Stimulated activated naive CD8-positive, alpha-beta T cell treated with anti-CD3 and anti-CD28 coated beads, Interleukin-15, Interleukin-2, amounts not matched to agents 100 ng/mL and 50 ng/mL, for 24 hours (primary cell): ENCODE measurements around the gene DYRK1A.

Experiments used
- H3K27ac Mint-ChIP-seq: one replicate; pipeline ENCODE4 v1.8.0; 2021; ENCODE audit warnings: mild to moderate bottlenecking, mixed read lengths
- H3K27me3 Mint-ChIP-seq: one replicate; pipeline ENCODE4 v1.8.0; 2021; ENCODE audit warnings: mixed read lengths
- H3K36me3 Mint-ChIP-seq: one replicate; pipeline ENCODE4 v1.8.0; 2021; ENCODE audit warnings: low read depth, mixed read lengths
- H3K4me1 Mint-ChIP-seq: one replicate; pipeline ENCODE4 v1.8.0; 2021; ENCODE audit warnings: low read depth, mixed read lengths
- H3K4me3 Mint-ChIP-seq: one replicate; pipeline ENCODE4 v1.8.0; 2021; ENCODE audit warnings: mild to moderate bottlenecking, mixed read lengths
- H3K9me3 Mint-ChIP-seq: one replicate; pipeline ENCODE4 v1.8.0; 2021; ENCODE audit warnings: mixed read lengths

The DYRK1A gene

DNA sequence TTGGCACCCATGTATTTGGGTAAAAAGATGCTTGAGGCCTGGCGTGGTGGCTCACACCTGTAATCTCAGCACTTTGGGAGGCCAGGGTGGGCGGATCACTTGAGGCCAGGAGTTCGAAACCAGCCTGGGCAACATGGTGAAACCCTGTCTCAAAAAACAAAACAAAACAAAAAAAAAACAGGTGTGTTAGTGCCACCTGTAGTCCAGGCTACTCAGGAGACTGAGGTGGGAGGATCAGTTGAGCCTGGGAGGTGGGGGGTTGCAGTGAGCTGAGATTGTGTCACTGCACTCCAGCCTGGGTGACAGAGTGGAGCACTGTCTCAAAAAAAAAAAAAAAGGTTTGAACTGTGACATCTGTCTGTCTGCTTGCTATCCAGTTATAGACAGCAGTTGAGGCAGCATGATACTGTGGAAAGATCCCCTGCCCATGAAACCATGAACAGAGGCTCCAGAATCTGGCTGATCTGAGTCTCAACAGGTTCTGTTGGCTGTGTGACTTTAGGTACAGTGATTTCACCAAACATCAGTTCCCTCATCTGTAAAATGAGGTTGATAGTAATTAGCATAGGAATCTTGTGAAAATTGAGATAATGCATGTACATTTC is 5.7 kb downstream of the DYRK1A start:
- Mint-ChIP-seq H3K4me1 (peaks cover 83% of the 10 kb centered on the region), H3K27me3 (no peaks in the 10 kb centered on the region), H3K27ac (peak overlapping the region; percentile 14), H3K9me3 (no peaks in the 10 kb centered on the region), H3K4me3 (no peak overlapping the region), H3K36me3 (peaks cover 16% of the 10 kb centered on the region)

DNA sequence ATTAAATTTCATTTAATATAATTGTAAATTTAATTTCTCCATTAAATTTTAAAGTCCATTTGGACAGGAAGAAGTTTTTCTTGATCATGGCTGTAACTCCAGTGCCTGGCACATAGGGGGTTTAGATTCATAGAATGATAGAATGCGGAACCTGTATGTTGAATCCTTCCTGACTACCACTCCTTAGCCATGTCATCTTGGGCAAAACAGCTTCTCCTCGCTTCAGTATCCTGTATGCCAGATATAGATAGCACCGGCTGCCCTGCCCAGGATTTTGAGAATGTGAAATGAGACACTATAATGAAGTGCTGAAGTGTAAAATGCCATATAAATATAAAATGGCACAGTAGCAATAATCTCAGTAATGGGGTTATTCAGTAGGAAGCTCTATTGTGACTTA is 6.4 kb downstream of the DYRK1A start:
- Mint-ChIP-seq H3K4me1 (peaks cover 89% of the 10 kb centered on the region), H3K27me3 (no peaks in the 10 kb centered on the region), H3K4me3 (no peak overlapping the region), H3K36me3 (peaks cover 16% of the 10 kb centered on the region), H3K9me3 (no peaks in the 10 kb centered on the region), H3K27ac (no peak overlapping the region)

DNA sequence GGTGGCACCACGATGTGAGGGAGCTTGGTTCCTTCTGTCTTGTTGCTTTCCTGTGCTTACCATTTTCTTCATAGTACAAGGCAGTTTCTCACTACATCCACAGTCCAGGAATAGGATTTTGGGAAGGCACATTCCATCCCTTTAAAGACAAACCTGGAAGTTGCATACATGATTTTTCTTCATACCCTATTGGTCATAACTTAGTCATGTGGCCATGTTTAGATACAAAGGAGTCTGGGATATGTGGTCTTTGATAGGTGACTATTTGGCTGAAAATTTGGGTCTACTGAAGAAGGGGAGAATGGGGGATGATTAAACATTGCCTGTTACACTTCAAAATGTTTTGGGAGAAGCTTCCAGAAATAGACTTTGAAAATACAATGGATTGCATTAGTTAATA is 7.0 kb downstream of the DYRK1A start:
- Mint-ChIP-seq H3K4me1 (peaks cover 92% of the 10 kb centered on the region), H3K27ac (peak overlapping the region; percentile 43), H3K36me3 (peaks cover 16% of the 10 kb centered on the region), H3K27me3 (no peaks in the 10 kb centered on the region), H3K4me3 (peak overlapping the region; percentile 15), H3K9me3 (no peaks in the 10 kb centered on the region)

DNA sequence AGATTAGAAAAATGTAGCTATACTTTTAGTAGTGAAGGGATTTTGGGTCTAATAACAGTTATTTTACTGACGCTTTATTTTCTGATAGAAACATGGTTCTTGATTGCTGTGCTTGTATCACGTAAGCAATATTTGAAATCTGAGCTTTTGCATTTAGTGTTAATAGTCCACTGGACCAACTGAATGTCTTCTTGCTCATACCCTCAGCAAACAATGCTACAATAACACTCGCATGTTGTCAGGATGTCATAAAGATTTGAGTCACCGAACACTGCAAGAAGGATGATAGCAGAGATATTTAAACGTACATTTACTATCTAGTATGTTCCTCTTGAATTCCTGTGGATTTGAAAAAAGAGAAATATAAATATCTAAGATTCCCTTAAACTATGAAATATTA is 7.5 kb downstream of the DYRK1A start:
- peaks cover 92% of the 10 kb centered on the region for H3K4me1 Mint-ChIP-seq
- H3K27ac Mint-ChIP-seq = no peak overlapping the region
- H3K4me3 Mint-ChIP-seq = no peak overlapping the region
- no peaks in the 10 kb centered on the region for H3K27me3 Mint-ChIP-seq
- H3K36me3 Mint-ChIP-seq = peaks cover 18% of the 10 kb centered on the region
- H3K9me3 Mint-ChIP-seq = no peaks in the 10 kb centered on the region

DNA sequence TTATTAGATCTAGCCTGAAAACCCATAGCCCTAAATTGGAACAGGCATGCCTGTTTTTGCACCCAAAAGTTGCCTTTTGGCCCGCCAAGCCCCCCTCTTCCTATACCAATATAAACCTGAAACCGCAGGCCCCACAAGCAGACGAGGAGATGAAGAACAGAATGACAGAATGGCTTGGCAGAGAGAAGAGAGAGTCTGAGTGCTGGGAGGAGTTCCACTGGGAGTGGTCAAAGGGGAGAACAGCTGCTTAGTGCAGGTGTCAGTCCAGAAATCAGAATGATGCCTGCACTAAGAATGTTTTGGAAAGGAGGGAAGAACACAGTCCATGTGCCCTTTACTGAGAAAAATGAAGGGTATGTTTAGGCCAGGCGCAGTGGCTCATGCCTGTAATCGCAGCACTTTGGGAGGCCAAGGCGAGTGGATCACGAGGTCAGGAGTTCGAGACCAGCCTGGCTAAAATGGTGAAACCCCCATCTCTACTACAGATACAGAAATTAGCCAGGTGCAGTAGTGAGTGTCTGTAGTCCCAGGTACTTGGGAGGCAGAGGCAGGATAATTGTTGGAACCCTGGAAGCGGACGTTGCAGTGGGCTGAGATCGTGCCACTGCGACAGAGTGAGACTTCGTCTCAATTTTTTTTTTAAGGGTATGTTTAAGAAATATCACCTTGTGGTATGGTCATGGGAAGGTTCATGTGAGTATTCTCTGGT is 9.4 kb downstream of the DYRK1A start:
- peaks cover 20% of the 10 kb centered on the region for H3K36me3 Mint-ChIP-seq
- no peaks in the 10 kb centered on the region for H3K9me3 Mint-ChIP-seq
- no peaks in the 10 kb centered on the region for H3K27me3 Mint-ChIP-seq
- no peak overlapping the region for H3K4me3 Mint-ChIP-seq
- peak overlapping the region; percentile 7 for H3K27ac Mint-ChIP-seq
- peaks cover 91% of the 10 kb centered on the region for H3K4me1 Mint-ChIP-seq

DNA sequence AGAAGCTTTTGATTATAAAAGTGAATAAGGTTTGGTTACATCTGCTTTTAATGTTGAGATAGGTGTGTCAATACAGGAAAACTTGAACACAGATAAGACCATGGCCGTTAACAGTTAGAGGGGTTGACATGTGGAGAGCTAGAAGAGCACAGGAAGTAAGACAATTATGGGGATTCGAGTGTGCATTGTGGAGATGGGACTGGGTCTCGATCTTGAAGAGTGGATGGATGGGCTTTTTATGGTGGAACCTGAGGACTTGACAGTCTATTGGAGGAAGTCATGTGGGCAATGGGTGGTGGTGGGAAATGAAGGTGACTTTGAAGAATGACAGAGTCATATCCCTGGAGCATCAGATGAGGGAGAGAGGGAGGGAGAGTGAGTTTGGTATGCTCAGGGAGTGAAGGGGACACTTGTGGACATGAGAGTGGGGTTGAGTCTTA is 12.1 kb downstream of the DYRK1A start:
- Mint-ChIP-seq H3K4me3 (peak overlapping the region; percentile 2), H3K4me1 (peaks cover 84% of the 10 kb centered on the region), H3K9me3 (peaks cover 3% of the 10 kb centered on the region), H3K27me3 (no peaks in the 10 kb centered on the region), H3K27ac (peak overlapping the region; percentile 65), H3K36me3 (peaks cover 27% of the 10 kb centered on the region)

DNA sequence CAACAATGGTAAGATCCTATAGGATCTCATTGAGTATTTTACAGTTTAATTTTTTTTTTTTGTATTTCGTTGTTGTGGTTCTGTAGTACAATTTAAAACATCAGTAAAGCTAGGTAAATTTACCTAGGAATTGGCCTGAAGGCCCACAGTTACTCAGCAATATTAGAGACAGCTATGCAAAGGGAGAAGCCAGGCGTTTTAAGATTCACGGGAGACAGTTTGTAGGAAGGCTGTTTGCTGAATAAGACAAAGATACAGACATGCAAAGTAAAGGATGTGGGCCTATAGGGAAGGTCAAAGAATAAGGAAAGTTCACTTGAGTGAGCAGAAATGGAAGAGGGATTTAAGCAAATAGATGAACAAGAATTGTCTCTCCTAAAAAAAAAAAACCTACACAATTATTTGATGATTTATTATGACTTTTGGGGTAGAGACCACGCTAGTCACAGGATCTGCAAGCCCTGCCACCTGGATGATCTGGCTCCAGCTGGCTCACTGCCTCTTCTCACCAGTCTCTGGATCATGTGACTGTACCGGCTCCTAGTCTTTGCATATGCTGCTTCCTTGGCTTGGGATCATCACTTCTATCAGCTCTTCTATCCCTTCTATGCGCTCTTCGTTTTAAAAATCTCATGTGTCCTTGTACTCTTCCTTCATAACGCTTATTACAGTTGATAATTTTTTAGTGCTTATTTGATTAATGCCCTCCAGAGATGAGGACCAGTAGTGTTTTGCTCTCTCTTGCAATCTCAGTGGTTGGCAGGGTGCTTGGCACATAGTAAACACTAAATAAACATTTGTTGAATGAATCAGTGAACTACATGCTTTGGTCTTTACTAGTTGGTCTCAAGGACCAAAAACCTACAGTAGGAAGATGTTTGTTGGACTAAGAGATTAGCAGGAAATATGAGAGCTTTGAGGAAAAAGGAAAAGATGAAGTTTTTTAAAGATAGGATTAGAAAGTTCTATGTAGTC is 14.1 kb downstream of the DYRK1A start:
- Mint-ChIP-seq H3K27ac (peak overlapping the region; percentile 21), H3K27me3 (no peaks in the 10 kb centered on the region), H3K4me3 (no peak overlapping the region), H3K9me3 (peaks cover 6% of the 10 kb centered on the region), H3K36me3 (peaks cover 30% of the 10 kb centered on the region), H3K4me1 (peaks cover 86% of the 10 kb centered on the region)

DNA sequence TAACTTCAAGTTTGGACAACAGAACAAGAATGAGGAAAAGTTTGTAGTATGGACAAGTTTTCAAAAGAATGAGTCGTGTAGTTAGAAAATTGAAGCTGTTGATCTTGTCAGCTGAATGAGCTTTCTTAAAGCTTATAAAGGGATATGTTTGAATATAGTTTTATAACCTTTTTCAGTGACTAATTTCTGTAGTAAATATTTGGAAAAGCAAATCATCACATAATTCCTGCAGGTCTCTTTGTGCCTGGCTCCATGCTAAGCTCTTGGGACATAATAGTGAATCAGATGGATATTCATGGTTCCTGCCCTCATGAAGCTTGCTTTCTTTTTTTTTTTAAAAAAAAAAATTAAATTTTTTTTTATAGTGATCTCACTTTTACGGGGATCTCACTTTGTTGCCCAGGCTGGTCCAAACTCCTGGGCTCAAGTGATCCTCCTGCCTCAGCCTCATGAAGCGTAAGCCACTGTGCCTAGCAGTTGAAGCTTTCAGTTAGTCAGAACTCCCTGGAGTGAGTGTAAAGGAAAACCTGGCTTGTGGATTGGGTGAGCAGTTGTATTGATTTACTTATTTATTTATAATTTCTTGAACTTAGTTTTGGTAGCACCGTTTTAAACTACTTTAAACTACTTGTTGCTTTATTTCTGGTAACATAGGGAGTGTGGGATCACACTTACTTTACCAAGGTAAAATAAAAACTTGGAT is 15.5 kb downstream of the DYRK1A start:
- Mint-ChIP-seq H3K4me3 (no peak overlapping the region), H3K36me3 (peaks cover 22% of the 10 kb centered on the region), H3K27me3 (no peaks in the 10 kb centered on the region), H3K9me3 (peaks cover 6% of the 10 kb centered on the region), H3K4me1 (peaks cover 88% of the 10 kb centered on the region), H3K27ac (no peak overlapping the region)

DNA sequence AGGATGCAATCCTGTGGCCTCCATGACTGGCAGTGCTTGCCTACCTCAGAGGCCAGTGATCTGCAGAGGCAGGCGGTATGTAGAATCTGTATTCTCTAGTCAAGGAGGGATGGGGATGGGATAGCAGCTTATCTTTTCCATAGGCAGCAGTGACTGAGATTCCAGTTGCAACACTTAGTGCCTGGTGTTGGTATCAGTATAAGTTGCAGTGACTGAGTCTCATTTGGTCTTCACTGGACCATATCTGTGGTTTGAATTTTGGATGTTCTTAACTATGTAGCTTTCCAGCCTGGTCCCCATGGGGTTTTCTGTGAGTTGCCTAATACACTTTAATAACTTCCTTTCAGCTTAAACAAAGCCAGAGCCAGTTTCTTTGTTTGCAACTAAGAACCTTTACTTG is 16.5 kb downstream of the DYRK1A start:
- Mint-ChIP-seq H3K27me3 (no peaks in the 10 kb centered on the region), H3K4me1 (peaks cover 90% of the 10 kb centered on the region), H3K9me3 (peaks cover 6% of the 10 kb centered on the region), H3K27ac (no peak overlapping the region), H3K36me3 (peaks cover 22% of the 10 kb centered on the region), H3K4me3 (no peak overlapping the region)

DNA sequence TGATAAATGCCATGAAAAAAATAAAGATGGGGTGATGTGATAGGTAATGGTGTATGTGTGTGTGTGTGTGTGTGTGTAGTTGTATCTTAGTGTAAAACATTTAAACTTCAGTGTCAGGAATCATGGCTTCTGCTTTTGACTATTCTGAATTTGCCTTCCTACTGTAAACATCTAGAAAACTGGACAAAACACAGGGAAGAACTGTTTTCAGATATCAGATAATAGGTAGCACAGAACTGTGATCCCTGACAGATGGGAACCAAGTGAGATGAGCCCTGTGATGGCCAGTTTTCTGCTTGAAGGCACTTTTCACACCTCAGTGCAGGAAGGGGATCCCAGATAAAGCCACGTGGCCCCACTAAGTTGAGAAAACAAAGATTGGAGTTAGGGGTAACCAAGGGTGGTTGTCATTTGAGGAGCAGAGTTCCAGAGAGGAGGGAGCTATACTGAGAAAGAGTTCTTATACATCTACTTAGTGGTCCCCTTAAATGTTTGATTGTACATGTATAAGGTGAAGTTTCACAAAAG is 17.3 kb downstream of the DYRK1A start:
- H3K9me3 Mint-ChIP-seq = peaks cover 6% of the 10 kb centered on the region
- H3K27ac Mint-ChIP-seq = peak overlapping the region; percentile 59
- no peak overlapping the region for H3K4me3 Mint-ChIP-seq
- peaks cover 18% of the 10 kb centered on the region for H3K36me3 Mint-ChIP-seq
- no peaks in the 10 kb centered on the region for H3K27me3 Mint-ChIP-seq
- peaks cover 89% of the 10 kb centered on the region for H3K4me1 Mint-ChIP-seq

DNA sequence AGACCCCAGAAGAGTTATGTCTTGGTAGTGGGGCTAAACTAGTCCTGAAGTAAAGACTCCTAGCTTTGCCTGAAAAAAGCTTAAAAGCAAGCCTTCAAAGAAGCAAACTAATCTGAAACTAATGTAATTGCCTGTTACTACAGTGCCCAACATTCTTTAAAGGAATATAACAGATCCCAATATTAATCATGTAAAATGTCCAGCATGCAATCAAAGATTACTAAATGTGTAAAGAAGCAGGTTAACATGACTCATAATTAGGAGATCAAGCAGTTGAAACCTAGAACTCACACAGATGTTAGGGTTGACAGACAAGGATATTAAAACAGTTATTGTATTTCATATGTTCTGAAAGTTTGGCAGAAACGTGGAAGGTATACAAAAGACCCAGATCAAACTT is 17.8 kb downstream of the DYRK1A start:
- peaks cover 6% of the 10 kb centered on the region for H3K9me3 Mint-ChIP-seq
- peaks cover 87% of the 10 kb centered on the region for H3K4me1 Mint-ChIP-seq
- H3K4me3 Mint-ChIP-seq = no peak overlapping the region
- H3K27ac Mint-ChIP-seq = no peak overlapping the region
- H3K36me3 Mint-ChIP-seq = peaks cover 18% of the 10 kb centered on the region
- H3K27me3 Mint-ChIP-seq = no peaks in the 10 kb centered on the region

DNA sequence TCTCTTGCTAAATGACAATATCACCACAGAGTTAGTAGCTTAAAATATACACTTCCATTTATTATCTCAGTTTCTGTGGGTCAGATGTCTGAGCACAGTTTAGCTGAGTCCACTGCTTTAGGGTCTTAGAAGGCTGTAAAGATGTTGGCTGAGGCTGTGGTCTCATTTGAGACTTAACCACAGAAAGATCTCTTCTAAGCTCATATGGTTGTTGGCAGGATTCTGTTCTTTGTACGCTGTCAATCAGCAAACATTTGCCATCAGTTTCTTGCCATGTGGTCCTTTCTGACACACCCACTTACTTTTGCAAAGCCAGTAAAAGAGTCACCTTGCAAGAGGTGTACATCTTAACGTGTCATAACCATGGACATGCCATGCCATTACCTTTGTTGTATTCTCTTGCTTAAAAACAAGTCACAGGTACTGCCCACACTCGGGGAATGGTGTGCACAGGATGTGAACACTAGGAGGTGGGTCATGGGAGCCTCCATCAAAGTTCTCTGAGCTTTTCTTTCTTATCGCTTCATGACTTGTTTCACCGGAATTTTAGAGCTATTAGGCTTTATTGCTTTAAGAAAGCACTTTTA is 18.7 kb downstream of the DYRK1A start:
- Mint-ChIP-seq H3K4me3 (no peak overlapping the region), H3K27me3 (no peaks in the 10 kb centered on the region), H3K4me1 (peaks cover 88% of the 10 kb centered on the region), H3K27ac (no peak overlapping the region), H3K9me3 (peaks cover 6% of the 10 kb centered on the region), H3K36me3 (peaks cover 24% of the 10 kb centered on the region)

DNA sequence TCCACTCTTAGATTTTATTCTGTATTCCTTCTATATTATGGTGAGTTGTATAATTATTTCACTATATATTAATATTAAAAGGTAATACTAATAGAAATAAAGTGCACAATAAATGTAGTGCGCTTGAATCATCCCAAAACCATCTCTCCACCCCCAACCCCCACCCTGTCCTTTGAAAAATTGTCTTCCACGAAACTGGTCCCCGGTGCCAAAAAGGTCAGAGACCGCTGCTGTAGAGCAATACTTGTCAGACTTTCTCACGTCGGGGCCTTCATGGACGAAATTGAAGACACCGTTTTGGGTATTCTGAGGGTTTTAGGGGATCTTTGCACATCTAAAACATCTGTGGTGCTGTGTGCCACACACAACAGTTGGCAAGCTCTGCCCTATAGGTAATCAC is 19.6 kb downstream of the DYRK1A start:
- Mint-ChIP-seq H3K9me3 (peaks cover 6% of the 10 kb centered on the region), H3K27me3 (no peaks in the 10 kb centered on the region), H3K4me1 (peaks cover 88% of the 10 kb centered on the region), H3K27ac (no peak overlapping the region), H3K36me3 (peaks cover 20% of the 10 kb centered on the region), H3K4me3 (no peak overlapping the region)

DNA sequence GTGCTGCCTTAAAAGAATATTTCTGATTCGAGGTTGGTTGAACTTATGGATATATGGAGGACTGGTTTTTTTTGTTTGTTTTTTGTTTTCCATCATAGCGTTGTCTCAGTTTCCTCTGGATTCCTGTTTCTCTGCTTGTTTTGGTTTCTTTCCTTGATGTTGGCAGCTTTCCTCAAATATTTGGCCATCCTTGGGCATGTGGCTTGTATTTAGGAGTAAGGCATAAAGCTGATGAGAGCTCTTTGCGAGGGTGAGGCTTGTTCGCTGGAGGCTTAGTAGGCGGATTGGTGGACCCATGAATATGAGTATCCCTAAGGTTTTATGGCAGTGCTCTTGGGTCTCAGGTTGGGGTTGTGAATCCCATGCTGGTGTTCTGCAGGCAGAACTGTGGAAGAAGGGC is 22.9 kb downstream of the DYRK1A start:
- Mint-ChIP-seq H3K27ac (peak overlapping the region; percentile 28), H3K9me3 (no peaks in the 10 kb centered on the region), H3K27me3 (no peaks in the 10 kb centered on the region), H3K36me3 (peaks cover 6% of the 10 kb centered on the region), H3K4me3 (no peak overlapping the region), H3K4me1 (peaks cover 90% of the 10 kb centered on the region)
